Neural cell (in vitro differentiated cells): ENCODE data around the gene C14orf180. TPM values are rescaled to one million over a fixed set of nuclear protein-coding genes. Genes with fewer than 3 reads are reported as not detected.

Source experiments
- H2AFZ ChIP-seq: fragments of 200-600, 300-800 bp; sonication (generic), shearing (Covaris generic); 2 replicates; pipeline ENCODE4 v1.6.0; 2014; ENCODE audit warnings: low read depth, mild to moderate bottlenecking, antibody characterized with exemption, low read length, moderate library complexity
- H3F3A ChIP-seq: fragments of 200-600 bp; shearing (Covaris generic); 2 replicates; pipeline ENCODE4 v1.6.1; 2016; ENCODE audit warnings: mild to moderate bottlenecking, moderate library complexity, mixed read lengths, antibody characterized with exemption, low read length; ENCODE audit not compliant: insufficient read depth, poor library complexity, severe bottlenecking
- H3K27ac ChIP-seq: fragments of 200-600, 300-800 bp; sonication (generic), shearing (Covaris generic); 2 replicates; pipeline ENCODE4 v1.5.1; 2014; ENCODE audit warnings: mild to moderate bottlenecking, low read length, moderate library complexity
- H3K27me3 ChIP-seq: fragments of 300-800, 200-600 bp; sonication (generic), shearing (Covaris generic); 2 replicates; pipeline ENCODE4 v1.6.0; 2014; ENCODE audit warnings: mild to moderate bottlenecking, low read depth, low read length, moderate library complexity; ENCODE audit not compliant: insufficient read depth
- H3K36me3 ChIP-seq: fragments of 300-800, 200-600 bp; sonication (generic), shearing (Covaris generic); 2 replicates; pipeline ENCODE4 v1.5.1; 2014; ENCODE audit warnings: mild to moderate bottlenecking, antibody characterized with exemption, low read length, moderate library complexity; ENCODE audit not compliant: insufficient read depth
- H3K4me2 ChIP-seq: fragments of 300-800, 200-600 bp; sonication (generic), shearing (Covaris generic); 2 replicates; pipeline ENCODE4 v1.6.0; 2014; ENCODE audit warnings: mild to moderate bottlenecking, low read length
- H3K4me3 ChIP-seq: fragments of 300-800, 200-600 bp; sonication (generic), shearing (Covaris generic); 2 replicates; pipeline ENCODE4 v1.5.1; 2014; ENCODE audit warnings: mild to moderate bottlenecking, low read length, moderate library complexity
- H3K79me2 ChIP-seq: fragments of 200-600 bp; shearing (Covaris generic); replicated peaks from 2 replicates; pipeline ENCODE4 v1.6.0; 2014; ENCODE audit warnings: mild to moderate bottlenecking, low read length, moderate library complexity; ENCODE audit not compliant: insufficient read depth
- H3K9ac ChIP-seq: fragments of 300-800, 200-600 bp; sonication (generic), shearing (Covaris generic); 2 replicates; pipeline ENCODE4 v1.6.1; 2016; ENCODE audit warnings: mild to moderate bottlenecking, low read length, mixed read lengths
- H3K9me2 ChIP-seq: fragments of 200-600 bp; shearing (Covaris generic); 2 replicates; pipeline ENCODE4 v1.6.1; 2016; ENCODE audit warnings: mild to moderate bottlenecking, low read length, mixed read lengths; ENCODE audit not compliant: insufficient read depth
- H3K9me3 ChIP-seq: fragments of 200-600, 300-800 bp; sonication (generic), shearing (Covaris generic); 2 replicates; pipeline ENCODE4 v1.6.1; 2016; ENCODE audit warnings: mild to moderate bottlenecking, mixed run types, low read length, moderate library complexity, mixed read lengths
- H4K20me1 ChIP-seq: fragments of 200-600 bp; shearing (Covaris generic); 2 replicates; pipeline ENCODE4 v1.6.1; 2016; ENCODE audit warnings: mild to moderate bottlenecking, mixed run types; ENCODE audit not compliant: insufficient read depth
- EP300 ChIP-seq: fragments of 450-650 bp; conservative IDR thresholded peaks from 2 replicates; pipeline ENCODE4 v1.6.1; 2014; ENCODE audit warnings: antibody characterized with exemption, mild to moderate bottlenecking, moderate library complexity; ENCODE audit not compliant: poor library complexity, severe bottlenecking
- EZH2 ChIP-seq: fragments of 200-600, 300-800 bp; shearing (Covaris generic), sonication (generic); IDR thresholded peaks from 2 replicates; pipeline ENCODE4 v1.6.1; 2014; ENCODE audit warnings: antibody characterized with exemption, low read length, borderline replicate concordance, mild to moderate bottlenecking; ENCODE audit not compliant: insufficient read depth, poor library complexity, severe bottlenecking
- MXI1 ChIP-seq: fragments of 450-650 bp; conservative IDR thresholded peaks from 2 replicates; pipeline ENCODE4 v1.6.1; 2014; ENCODE audit warnings: antibody characterized with exemption, mild to moderate bottlenecking; ENCODE audit not compliant: poor library complexity, severe bottlenecking
- POLR2AphosphoS5 ChIP-seq: IDR thresholded peaks from 2 replicates; pipeline ENCODE4 v1.6.1; 2012
- RAD21 ChIP-seq: fragments of 450-650 bp; conservative IDR thresholded peaks from 2 replicates; pipeline ENCODE4 v1.6.1; 2014; ENCODE audit warnings: antibody characterized with exemption, mild to moderate bottlenecking, moderate library complexity
- SMC3 ChIP-seq: fragments of 450-650 bp; conservative IDR thresholded peaks from 2 replicates; pipeline ENCODE4 v1.6.1; 2014; ENCODE audit warnings: antibody characterized with exemption, mild to moderate bottlenecking, moderate library complexity; ENCODE audit not compliant: poor library complexity
- TAF1 ChIP-seq: IDR thresholded peaks from 2 replicates; pipeline ENCODE4 v1.6.1; 2012; ENCODE audit warnings: low read depth
- polyA plus RNA-seq: library from polyadenylated mRNA; depleted of rRNA; stranded (reverse); fragments of >200 nt; gene quantifications from 2 replicates; pipeline ENCODE4 v1.2.3, GENCODE V29; 2014
- TF ChIP-seq, protein P1 (sequence below): IDR thresholded peaks from 2 replicates; pipeline ENCODE4 v1.6.1; 2012; ENCODE audit warnings: borderline replicate concordance
- TF ChIP-seq, protein P2 (sequence below): fragments of 450-650 bp; IDR thresholded peaks from 2 replicates; pipeline ENCODE4 v1.5.1; 2014; ENCODE audit warnings: antibody characterized with exemption, mild to moderate bottlenecking, moderate library complexity; ENCODE audit not compliant: poor library complexity, severe bottlenecking

Gene C14orf180
- polyA plus RNA-seq, 1 donor from 2014 or later, result not detected

DNA sequence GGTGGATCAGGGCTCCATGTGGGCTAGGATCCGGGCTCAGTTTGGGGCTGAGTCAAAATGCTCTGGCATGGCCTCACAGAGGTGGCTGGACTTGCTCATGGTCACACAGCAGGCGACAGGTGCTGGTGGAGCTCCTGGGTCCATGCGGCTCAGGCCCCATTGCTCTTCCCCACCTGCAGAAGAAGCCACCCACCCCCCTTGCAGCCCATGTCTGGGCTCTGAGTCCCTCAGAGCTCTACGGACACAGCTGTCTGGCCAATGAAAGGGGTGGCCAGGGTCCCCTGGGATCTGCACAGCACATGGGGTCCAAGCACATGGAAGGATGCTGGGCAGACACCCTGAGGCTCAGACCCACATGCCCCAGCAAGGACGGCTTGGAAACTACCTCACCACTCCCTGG lies 17.0 kb upstream of the C14orf180 start:
- H3K4me2 ChIP-seq, result no peak overlapping the region

DNA sequence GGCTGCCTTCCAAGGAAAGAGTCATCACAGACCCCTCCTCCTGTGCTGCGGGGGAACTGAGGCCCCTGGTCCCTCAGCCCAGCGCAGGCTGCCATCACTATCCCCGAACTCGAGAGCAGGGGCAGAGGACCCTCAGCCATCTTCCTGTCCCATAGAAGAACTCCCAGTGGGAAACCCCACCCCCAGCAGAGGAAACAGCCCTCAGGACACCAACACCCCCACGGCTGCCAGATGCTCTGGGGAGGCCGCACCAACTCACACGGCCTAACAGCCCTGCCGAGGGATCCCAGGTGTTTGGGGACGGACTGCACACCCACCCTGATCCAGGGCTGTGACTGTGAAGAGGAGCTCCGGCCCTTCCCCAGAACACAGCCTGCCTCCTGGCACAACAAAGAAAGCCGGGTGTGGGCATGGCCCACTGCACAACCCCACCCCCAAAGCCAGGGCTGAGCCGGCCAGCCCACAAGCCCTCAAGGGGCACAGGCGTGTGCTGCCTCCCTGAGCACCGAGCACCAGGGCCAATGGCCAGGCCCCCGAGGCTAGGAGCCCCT lies 16.3 kb upstream of the C14orf180 start:
- H3K36me3 ChIP-seq, result no peaks in the 10 kb centered on the region
- H3K9me3 ChIP-seq, result no peaks in the 10 kb centered on the region
- no peak overlapping the region for H2AFZ ChIP-seq
- H3K9me2 ChIP-seq, result no peaks in the 10 kb centered on the region
- no peaks in the 10 kb centered on the region for H4K20me1 ChIP-seq
- no peak overlapping the region for H3K27ac ChIP-seq
- TF ChIP-seq TAF1, result no peak
- no peak for TF ChIP-seq EZH2
- no peak for TF ChIP-seq SMC3
- TF ChIP-seq RAD21, result no peak
- no peak for TF ChIP-seq MXI1
- TF ChIP-seq, protein P1, sequence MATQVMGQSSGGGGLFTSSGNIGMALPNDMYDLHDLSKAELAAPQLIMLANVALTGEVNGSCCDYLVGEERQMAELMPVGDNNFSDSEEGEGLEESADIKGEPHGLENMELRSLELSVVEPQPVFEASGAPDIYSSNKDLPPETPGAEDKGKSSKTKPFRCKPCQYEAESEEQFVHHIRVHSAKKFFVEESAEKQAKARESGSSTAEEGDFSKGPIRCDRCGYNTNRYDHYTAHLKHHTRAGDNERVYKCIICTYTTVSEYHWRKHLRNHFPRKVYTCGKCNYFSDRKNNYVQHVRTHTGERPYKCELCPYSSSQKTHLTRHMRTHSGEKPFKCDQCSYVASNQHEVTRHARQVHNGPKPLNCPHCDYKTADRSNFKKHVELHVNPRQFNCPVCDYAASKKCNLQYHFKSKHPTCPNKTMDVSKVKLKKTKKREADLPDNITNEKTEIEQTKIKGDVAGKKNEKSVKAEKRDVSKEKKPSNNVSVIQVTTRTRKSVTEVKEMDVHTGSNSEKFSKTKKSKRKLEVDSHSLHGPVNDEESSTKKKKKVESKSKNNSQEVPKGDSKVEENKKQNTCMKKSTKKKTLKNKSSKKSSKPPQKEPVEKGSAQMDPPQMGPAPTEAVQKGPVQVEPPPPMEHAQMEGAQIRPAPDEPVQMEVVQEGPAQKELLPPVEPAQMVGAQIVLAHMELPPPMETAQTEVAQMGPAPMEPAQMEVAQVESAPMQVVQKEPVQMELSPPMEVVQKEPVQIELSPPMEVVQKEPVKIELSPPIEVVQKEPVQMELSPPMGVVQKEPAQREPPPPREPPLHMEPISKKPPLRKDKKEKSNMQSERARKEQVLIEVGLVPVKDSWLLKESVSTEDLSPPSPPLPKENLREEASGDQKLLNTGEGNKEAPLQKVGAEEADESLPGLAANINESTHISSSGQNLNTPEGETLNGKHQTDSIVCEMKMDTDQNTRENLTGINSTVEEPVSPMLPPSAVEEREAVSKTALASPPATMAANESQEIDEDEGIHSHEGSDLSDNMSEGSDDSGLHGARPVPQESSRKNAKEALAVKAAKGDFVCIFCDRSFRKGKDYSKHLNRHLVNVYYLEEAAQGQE, result no peak
- no peak for TF ChIP-seq EP300
- TF ChIP-seq POLR2AphosphoS5, result no peak
- TF ChIP-seq, protein P2, sequence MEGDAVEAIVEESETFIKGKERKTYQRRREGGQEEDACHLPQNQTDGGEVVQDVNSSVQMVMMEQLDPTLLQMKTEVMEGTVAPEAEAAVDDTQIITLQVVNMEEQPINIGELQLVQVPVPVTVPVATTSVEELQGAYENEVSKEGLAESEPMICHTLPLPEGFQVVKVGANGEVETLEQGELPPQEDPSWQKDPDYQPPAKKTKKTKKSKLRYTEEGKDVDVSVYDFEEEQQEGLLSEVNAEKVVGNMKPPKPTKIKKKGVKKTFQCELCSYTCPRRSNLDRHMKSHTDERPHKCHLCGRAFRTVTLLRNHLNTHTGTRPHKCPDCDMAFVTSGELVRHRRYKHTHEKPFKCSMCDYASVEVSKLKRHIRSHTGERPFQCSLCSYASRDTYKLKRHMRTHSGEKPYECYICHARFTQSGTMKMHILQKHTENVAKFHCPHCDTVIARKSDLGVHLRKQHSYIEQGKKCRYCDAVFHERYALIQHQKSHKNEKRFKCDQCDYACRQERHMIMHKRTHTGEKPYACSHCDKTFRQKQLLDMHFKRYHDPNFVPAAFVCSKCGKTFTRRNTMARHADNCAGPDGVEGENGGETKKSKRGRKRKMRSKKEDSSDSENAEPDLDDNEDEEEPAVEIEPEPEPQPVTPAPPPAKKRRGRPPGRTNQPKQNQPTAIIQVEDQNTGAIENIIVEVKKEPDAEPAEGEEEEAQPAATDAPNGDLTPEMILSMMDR, result no peak
- no peaks in the 10 kb centered on the region for H3F3A ChIP-seq
- no peaks in the 10 kb centered on the region for H3K27me3 ChIP-seq
- H3K9ac ChIP-seq, result no peak overlapping the region
- no peaks in the 10 kb centered on the region for H3K79me2 ChIP-seq
- no peak overlapping the region for H3K4me3 ChIP-seq
- H3K4me2 ChIP-seq, result no peak overlapping the region

More for the DNA sequence above, 17.0 kb upstream of the C14orf180 start:
- Histone ChIP-seq H3F3A (no peaks in the 10 kb centered on the region), H3K4me3 (no peak overlapping the region), H3K27ac (no peak overlapping the region), H3K79me2 (no peaks in the 10 kb centered on the region), H2AFZ (no peak overlapping the region), H4K20me1 (no peaks in the 10 kb centered on the region), H3K9me2 (no peaks in the 10 kb centered on the region), H3K9me3 (no peaks in the 10 kb centered on the region), H3K27me3 (no peaks in the 10 kb centered on the region), H3K9ac (no peak overlapping the region), H3K36me3 (no peaks in the 10 kb centered on the region)
- no peak for TF ChIP-seq MXI1
- no peak for TF ChIP-seq RAD21
- no peak for TF ChIP-seq EZH2
- no peak for TF ChIP-seq EP300
- TF ChIP-seq POLR2AphosphoS5, result no peak
- TF ChIP-seq, protein P1, result no peak
- no peak for TF ChIP-seq TAF1
- TF ChIP-seq, protein P2, result no peak
